ENCODE measurements around the gene RANBP10.
"Not testable (repeated sequence)": the region's sequence is repeated elsewhere in the genome, so short reads cannot be mapped to it uniquely, and the experiment has no call there.

RANBP10 gene

GRCh38 chr16:67763066-67763465 lies 43.3 kb downstream of the RANBP10 start:
- ATAC-seq (replicated peaks) (no peak), DNase-seq (no peak)
- peaks cover 26% of the 10 kb centered on the region for H3K36me3 Mint-ChIP-seq (ENCODE audit: insufficient read depth)
- peak overlapping the region in 1 of 2 donors; percentile 14 for H3K27ac Mint-ChIP-seq
- H3K4me3 Mint-ChIP-seq, result no peak overlapping the region
- no peaks in the 10 kb centered on the region for H3K9me3 Mint-ChIP-seq
- peaks cover 20 to 24% of the 10 kb centered on the region in 2 donors for H3K4me1 Mint-ChIP-seq (ENCODE audit: low read depth in 2 of 2)
- H3K27me3 Mint-ChIP-seq, result no peaks in the 10 kb centered on the region

- Mint-ChIP-seq H3K36me3 (ENCODE audit: insufficient read depth) (peaks cover 27% of the 10 kb centered on the region), H3K4me3 (no peak overlapping the region), H3K27ac (no peak overlapping the region), H3K9me3 (no peaks in the 10 kb centered on the region), H3K27me3 (no peaks in the 10 kb centered on the region), H3K4me1 (ENCODE audit: low read depth in 2 of 2) (peaks cover 20 to 24% of the 10 kb centered on the region in 2 donors)
- ATAC-seq (replicated peaks), result no peak
- no peak for DNase-seq
Measured at GRCh38 chr16:67762385-67762784, 44.0 kb downstream of the RANBP10 start.

GRCh38 chr16:67761924-67762323 lies 44.4 kb downstream of the RANBP10 start:
- Mint-ChIP-seq H3K9me3 (no peaks in the 10 kb centered on the region), H3K4me3 (no peak overlapping the region), H3K27ac (no peak overlapping the region), H3K27me3 (no peaks in the 10 kb centered on the region), H3K36me3 (ENCODE audit: insufficient read depth) (peaks cover 30% of the 10 kb centered on the region), H3K4me1 (ENCODE audit: low read depth in 2 of 2) (peaks cover 20 to 26% of the 10 kb centered on the region in 2 donors)
- DNase-seq (no peak), ATAC-seq (replicated peaks) (no peak)

- Mint-ChIP-seq H3K27ac (peak overlapping the region; percentile 78 to 87), H3K9me3 (no peaks in the 10 kb centered on the region), H3K27me3 (no peaks in the 10 kb centered on the region), H3K4me1 (ENCODE audit: low read depth in 2 of 2) (peaks cover 20 to 26% of the 10 kb centered on the region in 2 donors), H3K36me3 (ENCODE audit: insufficient read depth) (peaks cover 22% of the 10 kb centered on the region), H3K4me3 (peak overlapping the region in 1 of 2 donors; percentile 10)
- DNase-seq (no peak), ATAC-seq (replicated peaks) (no peak)
Measured at GRCh38 chr16:67760956-67761230, 45.5 kb downstream of the RANBP10 start.

- ATAC-seq (replicated peaks), result no peak
- Mint-ChIP-seq H3K9me3 (no peaks in the 10 kb centered on the region), H3K27ac (peak overlapping the region; percentile 78 to 87), H3K4me3 (no peak overlapping the region), H3K4me1 (ENCODE audit: low read depth in 2 of 2) (peaks cover 20 to 26% of the 10 kb centered on the region in 2 donors), H3K27me3 (no peaks in the 10 kb centered on the region), H3K36me3 (ENCODE audit: insufficient read depth) (peaks cover 20% of the 10 kb centered on the region)
- no peak for DNase-seq
Measured at GRCh38 chr16:67760206-67760955, 46.0 kb downstream of the RANBP10 start.

- Mint-ChIP-seq H3K4me1 (ENCODE audit: low read depth in 2 of 2) (peaks cover 20 to 26% of the 10 kb centered on the region in 2 donors), H3K27me3 (no peaks in the 10 kb centered on the region), H3K36me3 (ENCODE audit: insufficient read depth) (peaks cover 15% of the 10 kb centered on the region), H3K9me3 (no peaks in the 10 kb centered on the region), H3K27ac (no peak overlapping the region), H3K4me3 (no peak overlapping the region)
- DNase-seq (no peak), ATAC-seq (replicated peaks) (no peak)
Measured at GRCh38 chr16:67758966-67759365, 47.4 kb downstream of the RANBP10 start.

- Mint-ChIP-seq H3K9me3 (no peaks in the 10 kb centered on the region), H3K36me3 (ENCODE audit: insufficient read depth) (peaks cover 20% of the 10 kb centered on the region), H3K27me3 (no peaks in the 10 kb centered on the region), H3K27ac (no peak overlapping the region), H3K4me1 (ENCODE audit: low read depth in 2 of 2) (peaks cover 20 to 25% of the 10 kb centered on the region in 2 donors), H3K4me3 (no peak overlapping the region)
- ATAC-seq (replicated peaks), result no peak
- DNase-seq, result no peak
Measured at GRCh38 chr16:67758006-67758405, 48.4 kb downstream of the RANBP10 start.

GRCh38 chr16:67752641-67753040 lies 53.7 kb downstream of the RANBP10 start:
- no peak for ATAC-seq (replicated peaks)
- H3K27ac Mint-ChIP-seq, result no peak overlapping the region

GRCh38 chr16:67751331-67751730 lies 55.0 kb downstream of the RANBP10 start:
- not testable (repeated sequence) for H3K4me3 Mint-ChIP-seq; ATAC-seq (replicated peaks); H3K9me3 Mint-ChIP-seq; H3K27me3 Mint-ChIP-seq; DNase-seq; H3K4me1 Mint-ChIP-seq (ENCODE audit: low read depth in 2 of 2)
- H3K27ac Mint-ChIP-seq, result peak overlapping the region in 1 of 2 donors; percentile 35
- H3K36me3 Mint-ChIP-seq (ENCODE audit: insufficient read depth), result peaks cover 18% of the 10 kb centered on the region

More at GRCh38 chr16:67752641-67753040, 53.7 kb downstream of the RANBP10 start:
- Mint-ChIP-seq H3K27me3 (no peaks in the 10 kb centered on the region), H3K4me3 (no peak overlapping the region), H3K36me3 (ENCODE audit: insufficient read depth) (peaks cover 17% of the 10 kb centered on the region), H3K4me1 (ENCODE audit: low read depth in 2 of 2) (peaks cover 0 to 7% of the 10 kb centered on the region in 2 donors), H3K9me3 (no peaks in the 10 kb centered on the region)
- DNase-seq, result no peak

GRCh38 chr16:67750466-67750865 lies 55.9 kb downstream of the RANBP10 start:
- no peaks in the 10 kb centered on the region for H3K9me3 Mint-ChIP-seq
- peaks cover 0 to 5% of the 10 kb centered on the region in 2 donors for H3K4me1 Mint-ChIP-seq (ENCODE audit: low read depth in 2 of 2)
- no peaks in the 10 kb centered on the region for H3K27me3 Mint-ChIP-seq
- ATAC-seq (replicated peaks), result no peak
- peaks cover 18% of the 10 kb centered on the region for H3K36me3 Mint-ChIP-seq (ENCODE audit: insufficient read depth)
- peak overlapping the region; percentile 71 to 83 for H3K27ac Mint-ChIP-seq
- DNase-seq, result no peak
- no peak overlapping the region for H3K4me3 Mint-ChIP-seq

GRCh38 chr16:67749436-67750078 lies 56.8 kb downstream of the RANBP10 start:
- DNase-seq, result no peak
- no peak overlapping the region for H3K4me3 Mint-ChIP-seq
- H3K36me3 Mint-ChIP-seq (ENCODE audit: insufficient read depth), result peaks cover 18% of the 10 kb centered on the region
- H3K27me3 Mint-ChIP-seq, result no peaks in the 10 kb centered on the region
- peaks cover 0 to 5% of the 10 kb centered on the region in 2 donors for H3K4me1 Mint-ChIP-seq (ENCODE audit: low read depth in 2 of 2)
- no peaks in the 10 kb centered on the region for H3K9me3 Mint-ChIP-seq
- H3K27ac Mint-ChIP-seq, result peak overlapping the region; percentile 71 to 83
- ATAC-seq (replicated peaks), result no peak

- ATAC-seq (replicated peaks) (no peak), DNase-seq (no peak)
- Mint-ChIP-seq H3K36me3 (ENCODE audit: insufficient read depth) (peaks cover 18% of the 10 kb centered on the region), H3K9me3 (no peaks in the 10 kb centered on the region), H3K4me3 (no peak overlapping the region), H3K27ac (peak overlapping the region in 1 of 2 donors; percentile 47), H3K4me1 (ENCODE audit: low read depth in 2 of 2) (peaks cover 0 to 5% of the 10 kb centered on the region in 2 donors), H3K27me3 (no peaks in the 10 kb centered on the region)
Measured at GRCh38 chr16:67748834-67749233, 57.5 kb downstream of the RANBP10 start.

GRCh38 chr16:67746846-67747245 lies 59.5 kb downstream of the RANBP10 start:
- H3K27ac Mint-ChIP-seq, result no peak overlapping the region
- H3K36me3 Mint-ChIP-seq (ENCODE audit: insufficient read depth), result peaks cover 16% of the 10 kb centered on the region
- no peaks in the 10 kb centered on the region for H3K9me3 Mint-ChIP-seq
- ATAC-seq (replicated peaks) (no peak), DNase-seq (no peak)
- H3K27me3 Mint-ChIP-seq, result no peaks in the 10 kb centered on the region
- no peak overlapping the region for H3K4me3 Mint-ChIP-seq
- peaks cover 0 to 8% of the 10 kb centered on the region in 2 donors for H3K4me1 Mint-ChIP-seq (ENCODE audit: low read depth in 2 of 2)

GRCh38 chr16:67741118-67741517 lies 65.2 kb downstream of the RANBP10 start:
- ATAC-seq (replicated peaks) (no peak), DNase-seq (no peak)
- Mint-ChIP-seq H3K4me1 (ENCODE audit: low read depth in 2 of 2) (peaks cover 0 to 6% of the 10 kb centered on the region in 2 donors), H3K4me3 (no peak overlapping the region), H3K27ac (no peak overlapping the region), H3K9me3 (no peaks in the 10 kb centered on the region), H3K36me3 (ENCODE audit: insufficient read depth) (peaks cover 21% of the 10 kb centered on the region), H3K27me3 (no peaks in the 10 kb centered on the region)
